22Rv1 (cell line): ENCODE measurements around the gene EEPD1.

Experiments used
- CTCF ChIP-seq: fragments of 450-650 bp; IDR thresholded peaks from 2 replicates; pipeline ENCODE4 v1.5.1; 2017; ENCODE audit warnings: mild to moderate bottlenecking
- ZFX ChIP-seq: fragments of 450-650 bp; IDR thresholded peaks from 2 replicates; pipeline ENCODE4 v1.6.1; 2017; ENCODE audit warnings: antibody characterized with exemption, borderline replicate concordance

DNA sequence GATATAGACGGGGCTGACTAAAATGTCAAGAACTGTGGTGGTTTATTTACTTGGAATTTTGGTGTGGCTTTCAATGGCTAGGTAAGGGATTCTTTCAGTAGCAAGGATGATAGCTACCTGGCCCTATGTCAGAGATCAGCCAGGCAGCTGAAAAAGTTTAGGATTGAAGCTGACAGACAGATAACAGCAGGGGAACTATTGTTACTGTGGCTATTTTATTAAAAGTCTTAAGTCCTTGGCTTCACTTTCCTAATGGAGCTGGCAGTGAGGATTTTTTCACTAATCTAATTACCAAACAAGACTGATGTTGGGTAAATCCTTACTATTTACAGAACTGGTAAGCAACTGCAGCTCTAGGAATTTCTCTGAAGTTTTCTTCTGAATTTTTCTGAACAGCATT lies 164.2 kb downstream of the EEPD1 start:
- TF ChIP-seq CTCF (no peak), ZFX (no peak)
